ELR (cell line): Measurements from ENCODE around the gene TBL1X.

ENCODE experiments used
- DNase-seq: peaks from one replicate; pipeline ENCODE4 v3.0.0-alpha.2; 2015; ENCODE audit warnings: low read depth

TBL1X gene

GRCh38 chrX:9628779-9629493 lies 164.1 kb downstream of the TBL1X start:
- DNase-seq = no peak

- DNase-seq = no peak
Measured at GRCh38 chrX:9634551-9634950, 169.7 kb downstream of the TBL1X start.

- DNase-seq = no peak
Measured at GRCh38 chrX:9635368-9635767, 170.5 kb downstream of the TBL1X start.

GRCh38 chrX:9635803-9636202 lies 170.9 kb downstream of the TBL1X start:
- no peak for DNase-seq

- DNase-seq = no peak
Measured at GRCh38 chrX:9638871-9639270, 174.0 kb downstream of the TBL1X start.

- no peak for DNase-seq
Measured at GRCh38 chrX:9642270-9642995, 177.6 kb downstream of the TBL1X start.

- no peak for DNase-seq
Measured at GRCh38 chrX:9643807-9644206, 178.9 kb downstream of the TBL1X start.

GRCh38 chrX:9644335-9644734 lies 179.5 kb downstream of the TBL1X start:
- no peak for DNase-seq

- no peak for DNase-seq
Measured at GRCh38 chrX:9646471-9647224, 181.8 kb downstream of the TBL1X start.

GRCh38 chrX:9647431-9647830 lies 182.6 kb downstream of the TBL1X start:
- DNase-seq = no peak

GRCh38 chrX:9650091-9650490 lies 185.2 kb downstream of the TBL1X start:
- no peak for DNase-seq

- DNase-seq = no peak
Measured at GRCh38 chrX:9651737-9652136, 186.9 kb downstream of the TBL1X start.

GRCh38 chrX:9654929-9655328 lies 190.1 kb downstream of the TBL1X start:
- DNase-seq = no peak

- DNase-seq = no peak
Measured at GRCh38 chrX:9656277-9656676, 191.4 kb downstream of the TBL1X start.

GRCh38 chrX:9656871-9657270 lies 192.0 kb downstream of the TBL1X start:
- no peak for DNase-seq

GRCh38 chrX:9657590-9658256 lies 192.9 kb downstream of the TBL1X start:
- DNase-seq = no peak

- no peak for DNase-seq
Measured at GRCh38 chrX:9658409-9658808, 193.6 kb downstream of the TBL1X start.

GRCh38 chrX:9659571-9660195 lies 194.8 kb downstream of the TBL1X start:
- peak; percentile 24 for DNase-seq

- DNase-seq = peak; percentile 91
Measured at GRCh38 chrX:9662148-9662547, 197.3 kb downstream of the TBL1X start.

GRCh38 chrX:9663216-9663615 lies 198.4 kb downstream of the TBL1X start:
- no peak for DNase-seq

GRCh38 chrX:9664224-9664623 lies 199.4 kb downstream of the TBL1X start:
- DNase-seq = no peak

- DNase-seq = no peak
Measured at GRCh38 chrX:9665113-9665512, 200.3 kb downstream of the TBL1X start.
